ENCODE results near the gene MAGI2.

MAGI2 gene

DNA sequence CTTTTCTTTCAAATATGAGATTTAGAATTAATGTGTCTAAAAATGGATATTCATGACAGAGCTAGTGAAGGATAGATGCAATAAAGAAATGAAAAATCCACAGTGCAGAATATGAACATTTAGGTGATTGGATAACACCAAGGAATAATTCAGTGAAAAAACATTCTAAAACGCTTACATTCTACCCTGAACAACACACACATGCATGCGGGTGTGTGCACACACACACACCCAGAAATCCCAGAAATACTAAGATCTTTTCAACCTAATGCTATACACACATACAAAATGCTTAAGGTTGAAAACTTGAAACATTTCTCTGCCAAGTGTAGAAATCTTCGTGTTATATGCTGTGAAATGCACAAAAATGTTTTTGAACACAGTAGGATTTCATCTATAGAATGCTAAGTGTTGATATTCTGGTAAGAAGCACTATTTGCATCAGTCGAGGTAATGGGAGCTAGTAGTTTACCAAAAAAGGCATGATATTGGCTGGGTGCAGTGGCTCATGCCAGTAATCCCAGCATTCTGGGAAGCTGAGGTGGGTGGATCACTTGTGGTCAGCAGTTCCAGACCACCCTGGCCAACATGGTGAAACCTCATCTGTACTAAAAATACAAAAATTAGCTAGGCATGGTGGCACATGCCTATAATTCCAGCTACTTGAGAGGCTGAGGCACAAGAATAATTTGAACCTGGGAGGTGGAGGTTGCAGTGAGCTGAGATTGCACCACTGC is 1054.3 kb downstream of the MAGI2 start:
- H3K9me3 ChIP-seq (ENCODE audit: insufficient read depth, low read length): no peaks in the 10 kb centered on the region
- H3K79me2 ChIP-seq (ENCODE audit: insufficient read depth, low read length): no peaks in the 10 kb centered on the region
- no peaks in the 10 kb centered on the region for H3K9me2 ChIP-seq (replicated peaks; ENCODE audit: insufficient read depth, low read length)
- no peak overlapping the region for H2AFZ ChIP-seq (ENCODE audit: low read depth, low read length, severe bottlenecking)
- no peaks in the 10 kb centered on the region for H3F3A ChIP-seq (ENCODE audit: insufficient read depth)
- no peak overlapping the region for H3K4me3 ChIP-seq (ENCODE audit: insufficient read depth, low read length, poor library complexity, severe bottlenecking)
- no peak overlapping the region for H3K27ac ChIP-seq (ENCODE audit: low read depth, low read length)
- no peak for TF ChIP-seq EZH2phosphoT487 (conservative IDR thresholded peaks at IDR 0.05; ENCODE audit: low read length)
- no peak for TF ChIP-seq CTCF (IDR thresholded peaks at IDR 0.05; ENCODE audit: insufficient read depth, low read length, poor library complexity, severe bottlenecking)
- no peak overlapping the region for H3K4me2 ChIP-seq (ENCODE audit: low read depth, low read length, poor library complexity, severe bottlenecking)
- no peaks in the 10 kb centered on the region for H4K20me1 ChIP-seq (ENCODE audit: low read depth, low read length)
- H3K27me3 ChIP-seq (ENCODE audit: low read length): no peaks in the 10 kb centered on the region
- no peak overlapping the region for H3K9ac ChIP-seq (ENCODE audit: low read length)
- no peaks in the 10 kb centered on the region for H3K36me3 ChIP-seq (ENCODE audit: low read length)

DNA sequence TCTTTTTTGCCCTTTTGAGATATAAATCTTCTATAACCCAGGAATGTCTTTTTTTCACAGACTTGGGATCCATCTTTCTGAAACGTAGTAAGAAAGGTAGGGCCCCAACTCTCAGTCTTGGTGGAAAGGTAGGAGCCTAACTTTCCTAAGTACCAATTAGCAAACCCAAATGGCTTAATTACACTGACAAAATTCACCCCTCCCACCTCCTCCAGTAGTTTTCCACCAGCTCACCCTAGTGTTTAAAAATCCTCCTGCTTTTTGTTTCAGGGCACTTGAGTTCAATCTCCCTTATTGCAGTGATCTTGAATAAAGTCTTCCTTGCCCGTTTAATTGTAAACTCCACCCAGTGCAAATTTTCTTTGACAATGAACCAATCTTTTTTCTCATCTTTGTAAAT is 1054.9 kb downstream of the MAGI2 start:
- Histone ChIP-seq H2AFZ (ENCODE audit: low read depth, low read length, severe bottlenecking) (no peak overlapping the region), H3K36me3 (ENCODE audit: low read length) (no peaks in the 10 kb centered on the region), H3K4me3 (ENCODE audit: insufficient read depth, low read length, poor library complexity, severe bottlenecking) (no peak overlapping the region), H3F3A (ENCODE audit: insufficient read depth) (no peaks in the 10 kb centered on the region), H3K27ac (ENCODE audit: low read depth, low read length) (no peak overlapping the region), H3K9me2 (replicated peaks; ENCODE audit: insufficient read depth, low read length) (no peaks in the 10 kb centered on the region), H3K79me2 (ENCODE audit: insufficient read depth, low read length) (no peaks in the 10 kb centered on the region), H3K4me2 (ENCODE audit: low read depth, low read length, poor library complexity, severe bottlenecking) (no peak overlapping the region), H4K20me1 (ENCODE audit: low read depth, low read length) (no peaks in the 10 kb centered on the region), H3K27me3 (ENCODE audit: low read length) (no peaks in the 10 kb centered on the region), H3K9ac (ENCODE audit: low read length) (no peak overlapping the region), H3K9me3 (ENCODE audit: insufficient read depth, low read length) (no peaks in the 10 kb centered on the region)
- TF ChIP-seq CTCF (IDR thresholded peaks at IDR 0.05; ENCODE audit: insufficient read depth, low read length, poor library complexity, severe bottlenecking) (no peak), EZH2phosphoT487 (conservative IDR thresholded peaks at IDR 0.05; ENCODE audit: low read length) (no peak)

DNA sequence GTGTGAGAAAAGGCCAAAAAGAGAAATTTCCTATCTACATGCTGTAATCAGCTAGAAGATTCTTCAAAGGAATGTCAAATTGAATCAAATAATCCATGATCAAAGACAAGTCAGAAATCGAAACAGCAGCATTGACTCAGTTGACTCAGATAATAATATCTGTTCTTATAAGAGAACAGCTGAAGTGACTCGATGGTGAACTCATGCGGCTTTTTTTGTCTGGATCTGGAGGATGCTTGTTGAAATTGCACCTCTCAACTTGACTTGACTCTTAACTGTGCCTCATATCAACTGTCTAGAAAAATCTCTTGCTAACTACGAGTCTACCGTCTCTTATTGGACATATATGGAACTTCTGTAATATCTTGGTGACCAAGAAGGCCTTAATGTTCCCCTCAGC is 1055.4 kb downstream of the MAGI2 start:
- no peaks in the 10 kb centered on the region for H4K20me1 ChIP-seq (ENCODE audit: low read depth, low read length)
- no peaks in the 10 kb centered on the region for H3K79me2 ChIP-seq (ENCODE audit: insufficient read depth, low read length)
- no peaks in the 10 kb centered on the region for H3K27me3 ChIP-seq (ENCODE audit: low read length)
- no peak overlapping the region for H3K4me3 ChIP-seq (ENCODE audit: insufficient read depth, low read length, poor library complexity, severe bottlenecking)
- H3K9me2 ChIP-seq (replicated peaks; ENCODE audit: insufficient read depth, low read length): no peaks in the 10 kb centered on the region
- H3K27ac ChIP-seq (ENCODE audit: low read depth, low read length): no peak overlapping the region
- no peak overlapping the region for H3K9ac ChIP-seq (ENCODE audit: low read length)
- H3K4me2 ChIP-seq (ENCODE audit: low read depth, low read length, poor library complexity, severe bottlenecking): no peak overlapping the region
- no peaks in the 10 kb centered on the region for H3K9me3 ChIP-seq (ENCODE audit: insufficient read depth, low read length)
- no peak for TF ChIP-seq CTCF (IDR thresholded peaks at IDR 0.05; ENCODE audit: insufficient read depth, low read length, poor library complexity, severe bottlenecking)
- no peak for TF ChIP-seq EZH2phosphoT487 (conservative IDR thresholded peaks at IDR 0.05; ENCODE audit: low read length)
- no peaks in the 10 kb centered on the region for H3F3A ChIP-seq (ENCODE audit: insufficient read depth)
- no peak overlapping the region for H2AFZ ChIP-seq (ENCODE audit: low read depth, low read length, severe bottlenecking)
- no peaks in the 10 kb centered on the region for H3K36me3 ChIP-seq (ENCODE audit: low read length)
